ENCODE results near the gene CCL17.
"Not testable (repeated sequence)": the region's sequence is repeated elsewhere in the genome, so short reads cannot be mapped to it uniquely, and the experiment has no call there.

CCL17 gene
- total RNA-seq: 0 to 2.0 (median 0.68) reads per million in 18 experiments

GRCh38 chr16:57403965-57404817, at the start of gene CCL17:
Gene CCL17, plus strand, starts transcription at chr16:57404767. Its CDS starts 9,166 bp downstream, at chr16:57413933.
- peak; percentile 44 to 69 for DNase-seq

DNA sequence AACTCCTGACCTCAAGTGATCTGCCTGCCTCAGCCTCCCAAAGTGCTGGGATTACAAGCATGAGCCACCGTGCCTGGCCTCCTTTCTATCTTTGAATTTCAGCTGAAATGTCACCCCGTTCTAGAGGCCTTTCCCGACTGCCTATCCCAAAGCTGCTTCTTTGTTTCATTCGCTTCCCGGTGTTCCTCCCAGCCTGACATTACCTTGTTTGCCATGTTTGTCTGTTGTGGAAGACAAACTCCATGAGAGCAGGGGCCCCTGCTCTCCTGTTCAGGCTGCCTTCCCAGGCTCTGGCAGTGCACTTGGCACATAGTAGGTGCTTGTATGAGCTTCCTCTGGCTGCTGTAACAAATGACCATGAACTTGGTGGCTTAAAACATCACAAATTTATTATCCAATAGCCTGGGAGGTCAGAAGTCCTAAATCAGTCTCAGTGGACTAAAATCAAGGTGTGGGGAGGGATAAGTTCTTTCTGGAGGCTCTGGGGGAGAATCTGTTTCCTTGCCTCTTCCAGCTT, 48.6 kb upstream of the CCL17 start:
- DNase-seq: no peak

- DNase-seq: no peak
Observed at GRCh38 chr16:57356547-57356946, 48.0 kb upstream of the CCL17 start.

- peak; percentile 80 to 90 for DNase-seq
Observed at GRCh38 chr16:57357330-57358085, 47.1 kb upstream of the CCL17 start.

DNA sequence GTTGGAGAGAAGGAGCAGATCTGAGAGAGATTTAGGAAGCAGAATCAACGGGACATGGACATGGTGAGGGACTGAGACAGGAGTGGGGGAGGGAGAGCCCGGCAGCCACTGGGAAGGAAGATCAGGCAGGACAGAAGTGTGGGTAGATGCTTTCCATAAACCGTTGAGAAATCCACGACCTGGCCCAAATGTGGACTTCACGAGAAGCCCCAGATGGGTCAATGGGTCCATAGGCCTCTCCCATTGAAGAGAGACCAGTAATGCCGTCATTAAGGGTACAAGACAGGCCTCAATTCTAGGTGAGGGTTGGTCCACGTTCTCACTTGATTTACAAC, 46.5 kb upstream of the CCL17 start:
- peak; percentile 32 to 62 for DNase-seq

DNA sequence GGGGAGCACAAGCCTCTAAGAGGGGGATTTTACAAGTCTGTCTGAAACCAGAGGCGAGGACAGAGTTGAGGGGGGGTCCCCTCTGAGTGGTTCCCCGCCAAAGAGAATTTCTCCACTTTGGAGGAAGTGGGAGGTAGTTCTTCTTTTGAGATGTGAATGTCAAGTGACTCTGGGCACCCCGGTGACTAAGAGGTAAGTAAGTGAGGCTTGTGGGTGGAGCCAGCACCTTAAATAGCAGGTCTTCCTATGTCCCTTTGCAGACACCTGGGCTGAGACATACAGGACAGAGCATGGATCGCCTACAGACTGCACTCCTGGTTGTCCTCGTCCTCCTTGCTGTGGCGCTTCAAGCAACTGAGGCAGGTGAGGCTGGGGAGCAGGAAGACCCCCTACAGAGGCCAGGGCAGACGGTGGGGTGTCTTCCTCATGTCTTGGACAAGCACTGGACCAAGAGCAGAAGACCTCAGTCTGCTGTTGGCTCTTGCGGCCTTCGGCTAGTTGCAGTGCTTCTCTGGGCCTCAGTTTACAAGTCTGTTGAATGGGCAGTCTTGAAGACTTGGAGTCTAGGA, 46.0 kb upstream of the CCL17 start, which contains the start of gene CCL22:
TSS of gene CCL22 (plus strand) at position 257 of the 569 bp plus-strand sequence. CDS start at position 291, 34 bp downstream.
- peak; percentile 70 to 84 for DNase-seq

GRCh38 chr16:57360321-57360935, 44.1 kb upstream of the CCL17 start:
- DNase-seq: no peak

- DNase-seq: no peak
Observed at GRCh38 chr16:57361404-57361803, 43.2 kb upstream of the CCL17 start.

DNA sequence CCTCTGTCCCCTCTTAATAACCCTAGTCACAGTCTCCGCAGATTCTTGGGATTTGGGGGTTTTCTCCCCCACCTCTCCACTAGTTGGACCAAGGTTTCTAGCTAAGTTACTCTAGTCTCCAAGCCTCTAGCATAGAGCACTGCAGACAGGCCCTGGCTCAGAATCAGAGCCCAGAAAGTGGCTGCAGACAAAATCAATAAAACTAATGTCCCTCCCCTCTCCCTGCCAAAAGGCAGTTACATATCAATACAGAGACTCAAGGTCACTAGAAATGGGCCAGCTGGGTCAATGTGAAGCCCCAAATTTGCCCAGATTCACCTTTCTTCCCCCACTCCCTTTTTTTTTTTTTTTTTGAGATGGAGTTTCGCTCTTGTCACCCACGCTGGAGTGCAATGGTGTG, 40.4 kb upstream of the CCL17 start:
- DNase-seq: no peak

- DNase-seq: peak in 1 of 2 donors; percentile 66
Observed at GRCh38 chr16:57366544-57367040, 38.0 kb upstream of the CCL17 start.

DNA sequence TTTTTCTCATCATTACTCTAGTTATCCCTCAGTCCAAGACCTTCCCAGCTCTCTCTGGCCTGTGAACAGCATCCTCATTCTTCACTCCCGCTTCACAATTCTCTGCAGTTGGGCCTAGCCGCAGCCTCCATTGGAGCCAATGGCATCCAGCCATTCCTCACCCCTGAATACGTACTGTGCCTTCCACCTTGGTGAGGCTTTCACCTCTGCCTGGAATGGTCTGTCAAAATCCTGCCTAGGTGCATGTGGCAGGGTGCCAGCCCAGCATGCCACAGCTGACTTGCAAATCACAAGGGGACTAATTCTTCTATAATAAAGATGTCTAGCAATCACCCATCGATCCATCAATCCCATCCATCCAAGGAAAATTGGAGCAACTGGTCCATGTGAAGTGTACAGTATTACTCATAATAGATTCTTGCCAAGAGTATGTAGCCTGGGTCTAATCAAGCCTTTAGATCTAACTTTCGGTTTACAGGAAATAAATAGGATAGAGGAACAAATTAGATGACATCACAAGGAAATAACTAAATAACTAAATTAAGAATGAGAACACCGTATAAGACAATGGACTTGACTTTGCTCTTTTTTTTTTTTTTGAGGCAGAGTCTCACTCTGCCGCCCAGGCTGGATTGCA, 37.3 kb upstream of the CCL17 start:
- DNase-seq: peak in 1 of 2 donors; percentile 30

DNA sequence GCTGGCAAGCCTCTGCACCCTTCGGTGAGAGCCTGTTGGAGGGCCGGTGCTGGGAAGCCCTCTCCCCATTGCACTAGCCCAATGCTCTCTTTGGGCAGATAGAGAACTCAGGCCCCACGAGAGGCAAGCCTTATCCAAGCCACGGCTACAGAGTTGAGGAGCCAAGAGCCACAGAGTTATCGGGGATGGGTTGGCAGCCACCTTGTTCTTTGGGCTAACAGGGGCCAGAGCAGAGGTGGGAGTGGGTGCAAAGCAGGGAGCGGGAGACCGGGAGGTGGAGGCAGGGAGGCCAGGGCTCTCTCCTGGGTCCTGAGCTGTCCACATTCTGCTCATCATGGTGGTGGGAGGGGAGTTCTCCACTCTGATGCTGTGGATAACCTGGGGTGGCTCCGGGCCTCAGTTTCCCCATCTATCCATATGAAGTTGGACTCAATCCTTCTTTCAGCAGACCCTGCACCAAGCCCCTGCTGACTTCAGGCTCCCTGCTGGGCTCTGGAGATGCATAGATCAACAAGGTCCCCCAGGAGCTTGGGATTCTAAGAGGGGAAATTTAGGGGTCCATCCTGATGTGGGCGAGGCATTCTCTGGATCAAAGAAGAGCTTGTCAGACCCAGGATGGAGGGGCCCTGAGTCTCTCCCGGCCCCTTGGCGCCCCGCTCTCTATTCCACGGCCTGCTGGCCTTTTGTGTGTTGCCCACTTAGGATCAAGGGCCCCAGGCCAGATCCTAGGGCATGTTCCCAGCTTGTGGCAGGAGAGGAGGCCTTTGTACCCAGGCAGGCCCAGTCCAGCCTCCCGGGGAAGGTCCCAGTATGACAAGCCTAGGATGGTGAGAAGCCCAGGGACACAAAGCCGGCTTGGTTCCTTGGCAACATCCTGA, 32.8 kb upstream of the CCL17 start:
- no peak for DNase-seq

DNA sequence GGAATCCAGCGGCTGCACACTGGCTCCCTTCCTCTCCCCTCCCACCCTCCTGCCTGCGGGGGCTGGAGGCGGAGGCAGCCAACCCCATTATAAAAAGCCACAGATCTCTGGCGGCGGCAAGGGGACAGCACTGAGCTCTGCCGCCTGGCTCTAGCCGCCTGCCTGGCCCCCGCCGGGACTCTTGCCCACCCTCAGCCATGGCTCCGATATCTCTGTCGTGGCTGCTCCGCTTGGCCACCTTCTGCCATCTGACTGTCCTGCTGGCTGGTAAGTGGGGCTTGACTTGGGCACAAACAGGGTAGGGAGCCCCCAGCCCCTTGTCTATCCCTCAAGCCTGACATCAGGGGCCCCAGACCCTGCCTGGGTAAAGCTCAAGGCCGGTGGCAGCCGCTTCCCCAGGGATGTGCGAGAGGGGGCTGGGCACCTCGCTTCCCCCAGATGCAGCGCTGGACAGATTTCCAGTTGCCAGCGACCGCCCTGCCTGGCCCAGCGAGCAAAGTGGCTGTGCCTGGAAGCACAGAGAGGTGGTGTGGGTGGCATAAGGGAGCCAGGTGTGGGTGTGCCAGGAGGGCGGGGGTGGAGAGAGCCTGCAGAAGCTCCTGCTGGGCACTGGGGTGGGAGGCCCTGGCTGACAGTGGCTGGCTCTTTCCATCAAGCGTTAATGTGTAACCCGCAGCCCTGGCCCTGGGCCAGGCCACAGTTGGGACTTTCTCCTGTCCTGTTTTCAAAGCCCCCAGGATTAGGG, 32.0 kb upstream of the CCL17 start, which contains the start of gene CX3CL1:
TSS of gene CX3CL1 (plus strand) at position 119 of the 745 bp plus-strand sequence. CDS start at position 198, 79 bp downstream.
- no peak for DNase-seq

- no peak for DNase-seq
Observed at GRCh38 chr16:57373117-57373947, 31.2 kb upstream of the CCL17 start.

DNA sequence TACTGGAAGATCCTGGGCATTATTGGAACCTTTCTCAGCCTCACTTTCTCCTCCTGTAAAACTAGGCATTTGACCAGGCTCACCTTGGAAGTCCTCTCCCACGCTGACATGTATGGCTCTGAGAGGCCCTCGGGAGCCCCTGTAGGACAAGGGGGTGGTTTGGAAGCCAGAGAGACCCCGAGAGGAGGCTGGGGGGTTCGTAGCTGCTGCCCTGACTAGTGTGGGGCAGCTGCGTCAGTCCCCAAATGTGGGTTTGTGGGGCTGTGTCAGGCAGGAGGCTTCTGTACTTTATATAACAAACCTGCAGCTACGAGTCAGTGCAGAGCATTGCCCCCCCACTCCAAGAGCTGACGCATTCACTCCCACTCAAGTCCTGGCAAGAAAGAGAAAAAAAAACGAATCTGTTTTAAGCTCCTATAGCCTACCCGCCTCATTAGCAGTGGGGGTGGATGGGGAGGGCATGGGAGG, 30.5 kb upstream of the CCL17 start:
- DNase-seq: peak in 1 of 2 donors; percentile 20

DNA sequence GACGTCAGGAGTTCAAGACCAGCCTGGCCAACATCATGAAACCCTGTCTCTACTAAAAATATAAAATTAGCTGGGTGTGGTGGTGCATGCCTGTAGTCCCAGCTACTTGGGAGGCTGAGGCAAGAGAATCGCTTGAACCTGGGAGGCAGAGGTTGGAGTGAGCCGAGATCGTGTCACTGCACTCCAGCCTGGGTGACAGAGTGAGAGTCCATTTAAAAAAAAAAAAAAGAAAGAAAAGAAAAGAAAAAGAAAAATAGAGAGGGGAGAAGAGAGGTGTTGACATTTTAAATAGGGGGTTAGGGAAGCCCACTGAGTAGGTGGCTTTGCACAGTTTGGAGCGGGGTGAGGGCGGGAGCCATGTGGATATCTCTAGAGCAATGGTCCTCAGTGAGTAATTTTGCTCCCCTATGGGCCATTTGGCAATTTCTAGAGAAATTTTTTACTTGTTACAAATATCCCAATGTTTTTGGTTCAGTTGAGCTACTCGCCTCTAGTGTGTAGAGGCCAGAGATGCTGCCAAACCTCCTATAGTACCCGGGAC, 29.6 kb upstream of the CCL17 start:
- DNase-seq: not testable (repeated sequence)

GRCh38 chr16:57376313-57376818, 28.2 kb upstream of the CCL17 start:
- no peak for DNase-seq

All from inflammatory macrophage (primary cell).